ENCODE data around the gene ARPP21.

DNA sequence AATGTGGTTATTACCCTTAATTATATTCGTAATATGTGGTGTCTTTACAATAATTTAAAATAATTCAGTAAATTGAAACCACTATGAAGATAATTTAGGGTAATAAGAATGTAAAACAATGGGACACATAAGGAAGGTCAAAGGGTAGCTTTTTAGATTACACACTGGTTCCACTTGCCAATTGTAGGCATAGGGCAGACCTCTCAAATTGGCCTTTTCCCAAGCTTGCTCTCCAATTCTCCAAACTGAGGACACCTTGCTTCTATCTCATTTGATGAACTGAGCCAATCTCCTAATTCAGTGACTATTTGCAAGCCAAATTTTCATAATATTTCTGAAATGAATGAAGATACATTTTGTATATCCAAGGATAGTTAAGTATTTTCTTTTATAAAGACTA, 151.4 kb downstream of the ARPP21 start:
- TF ChIP-seq, protein P1, sequence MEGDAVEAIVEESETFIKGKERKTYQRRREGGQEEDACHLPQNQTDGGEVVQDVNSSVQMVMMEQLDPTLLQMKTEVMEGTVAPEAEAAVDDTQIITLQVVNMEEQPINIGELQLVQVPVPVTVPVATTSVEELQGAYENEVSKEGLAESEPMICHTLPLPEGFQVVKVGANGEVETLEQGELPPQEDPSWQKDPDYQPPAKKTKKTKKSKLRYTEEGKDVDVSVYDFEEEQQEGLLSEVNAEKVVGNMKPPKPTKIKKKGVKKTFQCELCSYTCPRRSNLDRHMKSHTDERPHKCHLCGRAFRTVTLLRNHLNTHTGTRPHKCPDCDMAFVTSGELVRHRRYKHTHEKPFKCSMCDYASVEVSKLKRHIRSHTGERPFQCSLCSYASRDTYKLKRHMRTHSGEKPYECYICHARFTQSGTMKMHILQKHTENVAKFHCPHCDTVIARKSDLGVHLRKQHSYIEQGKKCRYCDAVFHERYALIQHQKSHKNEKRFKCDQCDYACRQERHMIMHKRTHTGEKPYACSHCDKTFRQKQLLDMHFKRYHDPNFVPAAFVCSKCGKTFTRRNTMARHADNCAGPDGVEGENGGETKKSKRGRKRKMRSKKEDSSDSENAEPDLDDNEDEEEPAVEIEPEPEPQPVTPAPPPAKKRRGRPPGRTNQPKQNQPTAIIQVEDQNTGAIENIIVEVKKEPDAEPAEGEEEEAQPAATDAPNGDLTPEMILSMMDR (IDR thresholded peaks at IDR 0.05) = no peak
- TF ChIP-seq ZFX (IDR thresholded peaks at IDR 0.05; ENCODE audit: borderline replicate concordance) = no peak
